Prostate gland (tissue), 2 donors: ENCODE results near the gene DLG2.

Source experiments
- CTCF ChIP-seq, 4 experiments: fragments of 200-600 bp in 2 of 4; fragments of 450-650 bp in 2 of 4; sonication (generic) in 2 of 4; IDR thresholded peaks; 1 replicate in 3 of 4; 2 replicates in 1 of 4; pipeline ENCODE4 v1.5.1; 2016 to 2019; ENCODE audit warnings: antibody characterized with exemption in 4 of 4, mild to moderate bottlenecking in 2 of 4, moderate library complexity in 2 of 4
- POLR2A ChIP-seq: fragments of 450-650 bp; IDR thresholded peaks from one replicate; pipeline ENCODE4 v1.6.1; 2016; ENCODE audit warnings: antibody characterized with exemption, mild to moderate bottlenecking
- POLR2AphosphoS5 ChIP-seq: sonication (generic); formaldehyde crosslinking; IDR thresholded peaks from one replicate; pipeline ENCODE4 v1.6.1; 2017; ENCODE audit warnings: antibody characterized with exemption

GRCh38 chr11:85137597-85137996, 489.5 kb downstream of the DLG2 start:
- TF ChIP-seq POLR2AphosphoS5 (no peak), POLR2A (no peak), CTCF (IDR thresholded peaks at IDR 0.05) (no peak)
